ENCODE data around the gene WDPCP. TPM values are rescaled to one million over a fixed set of nuclear protein-coding genes. Genes with fewer than 3 reads are reported as not detected.

WDPCP gene
- total RNA-seq, 2 experiments from 2014 or later, result 4.4 to 5.0 TPM

- Mint-ChIP-seq H3K27ac (no peak overlapping the region), H3K4me1 (ENCODE audit: low read depth) (no peaks in the 10 kb centered on the region), H3K27me3 (no peaks in the 10 kb centered on the region), H3K4me3 (no peak overlapping the region), H3K36me3 (no peaks in the 10 kb centered on the region), H3K9me3 (peaks cover 8% of the 10 kb centered on the region)
- ChIA-PET CTCF (interaction anchor here (0.6 kb wide), 1 partner anchor 133 kb away, joined by 3 read pairs; no protein-coding TSS in a partner anchor), POLR2A (no interaction called here)
- no peak for DNase-seq
- intact Hi-C loops (cut with micrococcal nuclease), result no loop called here
Measured at GRCh38 chr2:63242747-63243146, 345.5 kb downstream of the WDPCP start.

DNA sequence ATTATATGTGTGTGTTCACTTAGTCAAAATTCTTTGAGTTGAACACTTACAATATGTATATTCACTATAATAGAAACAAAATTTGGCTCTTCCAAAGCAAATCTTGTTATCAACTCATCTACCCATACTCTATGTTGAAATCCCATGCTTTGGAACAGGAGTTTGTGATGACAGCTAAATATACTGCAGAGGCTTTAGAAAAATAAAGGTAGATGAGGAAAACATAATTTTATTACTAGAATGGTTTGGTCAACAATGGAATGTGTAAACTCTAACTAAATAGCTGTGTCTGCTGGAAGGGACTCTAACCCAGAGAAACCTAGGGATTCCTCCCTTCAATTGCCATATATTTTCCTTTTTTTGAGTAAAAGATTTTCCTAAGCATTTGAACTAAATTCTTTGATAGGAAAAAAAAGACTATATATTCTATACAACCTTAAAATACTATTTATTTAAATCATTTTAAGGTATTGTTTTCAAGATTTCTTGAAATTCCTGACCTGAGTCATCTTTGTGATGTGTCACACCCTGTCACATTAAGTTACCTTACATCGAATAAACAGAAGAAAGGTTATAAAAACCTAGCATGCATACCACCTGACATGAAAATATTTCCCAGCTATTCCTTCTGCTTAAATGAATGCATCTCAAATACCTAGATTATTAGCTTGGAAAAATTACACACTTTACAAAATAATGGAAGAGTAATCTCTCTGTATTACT, 362.2 kb downstream of the WDPCP start:
- intact Hi-C loops (cut with micrococcal nuclease), result no loop called here
- DNase-seq, result no peak
- ChIA-PET POLR2A (no interaction called here), CTCF (no interaction called here)
- no peaks in the 10 kb centered on the region for H3K27me3 Mint-ChIP-seq
- H3K36me3 Mint-ChIP-seq, result peaks cover 10% of the 10 kb centered on the region
- peaks cover 18% of the 10 kb centered on the region for H3K9me3 Mint-ChIP-seq
- no peak overlapping the region for H3K27ac Mint-ChIP-seq
- no peaks in the 10 kb centered on the region for H3K4me1 Mint-ChIP-seq (ENCODE audit: low read depth)
- H3K4me3 Mint-ChIP-seq, result no peak overlapping the region

GRCh38 chr2:63218800-63219526, 369.3 kb downstream of the WDPCP start:
- no peak for DNase-seq
- Mint-ChIP-seq H3K27ac (no peak overlapping the region), H3K4me1 (ENCODE audit: low read depth) (no peaks in the 10 kb centered on the region), H3K27me3 (no peaks in the 10 kb centered on the region), H3K36me3 (peaks cover 8% of the 10 kb centered on the region), H3K9me3 (peaks cover 31% of the 10 kb centered on the region), H3K4me3 (no peak overlapping the region)
- CTCF ChIA-PET, result no interaction called here
- intact Hi-C loops (cut with micrococcal nuclease), result no loop called here
- POLR2A ChIA-PET, result no interaction called here

DNA sequence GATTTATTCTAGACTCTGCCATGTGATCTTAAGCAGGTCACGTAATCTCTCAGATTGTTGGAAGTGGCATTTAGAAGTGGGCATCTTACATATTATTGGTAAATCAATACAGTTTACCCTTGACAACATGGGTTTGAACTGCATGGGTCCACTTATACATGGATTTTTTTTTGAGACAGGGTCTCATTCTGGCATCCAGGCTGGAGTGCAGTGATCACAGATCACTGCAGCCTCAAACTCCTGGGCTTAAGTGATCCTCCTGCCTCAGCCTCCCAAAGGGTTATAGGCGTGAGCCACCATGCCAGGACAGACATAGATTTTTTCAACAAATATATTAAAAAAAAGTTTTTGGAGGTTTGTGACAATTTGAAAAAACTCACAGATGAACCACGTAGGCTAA, 393.0 kb downstream of the WDPCP start:
- intact Hi-C loops (cut with micrococcal nuclease), result no loop called here
- H3K9me3 Mint-ChIP-seq, result no peaks in the 10 kb centered on the region
- H3K4me3 Mint-ChIP-seq, result no peak overlapping the region
- H3K27me3 Mint-ChIP-seq, result no peaks in the 10 kb centered on the region
- no peak for DNase-seq
- no peak overlapping the region for H3K27ac Mint-ChIP-seq
- POLR2A ChIA-PET, result no interaction called here
- peaks cover 3% of the 10 kb centered on the region for H3K36me3 Mint-ChIP-seq
- CTCF ChIA-PET, result no interaction called here
- H3K4me1 Mint-ChIP-seq (ENCODE audit: low read depth), result no peaks in the 10 kb centered on the region

DNA sequence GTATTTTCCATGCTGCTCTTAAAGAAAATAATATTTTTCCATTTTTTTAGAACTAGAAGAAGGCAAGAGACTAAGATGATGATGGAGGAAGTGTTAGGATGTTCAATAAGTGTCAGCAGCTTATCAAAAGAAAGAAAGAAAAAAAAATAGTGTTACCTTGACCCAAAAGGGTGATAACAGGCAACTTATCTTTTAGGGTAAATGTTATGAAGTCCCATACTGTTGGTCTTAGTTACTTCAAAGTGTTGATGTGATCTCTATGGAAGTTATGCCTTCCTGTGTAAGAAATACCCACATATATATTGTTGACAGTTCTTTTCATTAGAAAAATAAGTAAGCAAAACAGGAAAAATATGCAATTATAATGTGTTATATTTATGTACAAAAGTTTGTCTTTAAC, 394.1 kb downstream of the WDPCP start:
- no peaks in the 10 kb centered on the region for H3K27me3 Mint-ChIP-seq
- DNase-seq, result no peak
- peaks cover 6% of the 10 kb centered on the region for H3K9me3 Mint-ChIP-seq
- POLR2A ChIA-PET, result no interaction called here
- intact Hi-C loops (cut with micrococcal nuclease), result no loop called here
- H3K4me3 Mint-ChIP-seq, result no peak overlapping the region
- H3K36me3 Mint-ChIP-seq, result peaks cover 8% of the 10 kb centered on the region
- no peak overlapping the region for H3K27ac Mint-ChIP-seq
- no peaks in the 10 kb centered on the region for H3K4me1 Mint-ChIP-seq (ENCODE audit: low read depth)
- CTCF ChIA-PET, result no interaction called here

- intact Hi-C loops (cut with micrococcal nuclease), result no loop called here
- Mint-ChIP-seq H3K9me3 (peaks cover 17% of the 10 kb centered on the region), H3K36me3 (peaks cover 14% of the 10 kb centered on the region), H3K27ac (no peak overlapping the region), H3K4me1 (ENCODE audit: low read depth) (no peaks in the 10 kb centered on the region), H3K4me3 (no peak overlapping the region), H3K27me3 (no peaks in the 10 kb centered on the region)
- POLR2A ChIA-PET, result no interaction called here
- no peak for DNase-seq
- CTCF ChIA-PET, result no interaction called here
Measured at GRCh38 chr2:63192889-63193774, 395.1 kb downstream of the WDPCP start.

DNA sequence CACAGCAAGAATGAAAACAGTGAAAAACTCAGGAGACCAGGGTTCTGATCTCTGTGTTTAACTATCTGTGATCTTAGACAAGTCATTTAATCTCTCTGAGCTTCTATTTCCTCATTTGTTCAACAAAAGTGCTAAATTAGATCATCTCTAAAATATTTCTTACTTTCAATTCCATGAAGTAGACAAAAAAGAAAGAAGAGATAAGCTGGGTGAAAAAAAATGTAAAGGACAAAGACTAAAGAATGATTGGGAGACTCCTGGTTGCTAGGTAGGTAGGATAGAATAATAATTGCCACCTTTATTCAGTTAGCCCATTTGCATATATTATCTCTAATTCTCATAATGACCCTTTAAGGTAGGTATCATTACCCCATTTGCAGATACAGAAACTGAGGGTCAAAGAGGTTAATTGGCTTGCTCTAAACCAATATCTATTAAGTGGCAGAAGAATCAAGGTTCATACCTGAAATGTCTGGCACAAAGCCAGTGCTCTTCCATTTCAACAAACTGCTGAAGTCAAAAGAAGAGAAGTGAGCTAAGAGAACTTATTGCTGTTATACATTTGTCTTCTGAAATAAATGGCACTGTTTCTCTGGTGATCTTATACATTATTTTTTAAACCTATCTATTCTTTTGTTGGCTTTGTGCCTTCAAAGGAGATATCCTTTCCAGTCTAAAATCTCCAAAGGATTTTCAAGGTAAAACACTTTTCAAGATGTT, 395.9 kb downstream of the WDPCP start:
- H3K4me1 Mint-ChIP-seq (ENCODE audit: low read depth), result no peaks in the 10 kb centered on the region

GRCh38 chr2:63189026-63189425, 399.3 kb downstream of the WDPCP start:
- intact Hi-C loops (cut with micrococcal nuclease), result no loop called here

More for the DNA sequence above, 395.9 kb downstream of the WDPCP start:
- intact Hi-C loops (cut with micrococcal nuclease), result no loop called here
- no peaks in the 10 kb centered on the region for H3K27me3 Mint-ChIP-seq
- no peak overlapping the region for H3K4me3 Mint-ChIP-seq
- POLR2A ChIA-PET, result no interaction called here
- no peak overlapping the region for H3K27ac Mint-ChIP-seq
- peaks cover 23% of the 10 kb centered on the region for H3K9me3 Mint-ChIP-seq
- H3K36me3 Mint-ChIP-seq, result peaks cover 16% of the 10 kb centered on the region
- CTCF ChIA-PET, result no interaction called here
- DNase-seq, result no peak

GRCh38 chr2:63186331-63186730, 401.9 kb downstream of the WDPCP start:
- CTCF ChIA-PET, result no interaction called here
- peaks cover 16% of the 10 kb centered on the region for H3K36me3 Mint-ChIP-seq

More at GRCh38 chr2:63189026-63189425, 399.3 kb downstream of the WDPCP start:
- ChIA-PET POLR2A (no interaction called here), CTCF (interaction anchor here (0.6 kb wide), 1 partner anchor 148 kb away, joined by 4 read pairs; no protein-coding TSS in a partner anchor)
- Mint-ChIP-seq H3K4me1 (ENCODE audit: low read depth) (no peaks in the 10 kb centered on the region), H3K4me3 (no peak overlapping the region), H3K27me3 (no peaks in the 10 kb centered on the region), H3K36me3 (peaks cover 16% of the 10 kb centered on the region), H3K9me3 (peaks cover 30% of the 10 kb centered on the region), H3K27ac (no peak overlapping the region)
- no peak for DNase-seq

DNA sequence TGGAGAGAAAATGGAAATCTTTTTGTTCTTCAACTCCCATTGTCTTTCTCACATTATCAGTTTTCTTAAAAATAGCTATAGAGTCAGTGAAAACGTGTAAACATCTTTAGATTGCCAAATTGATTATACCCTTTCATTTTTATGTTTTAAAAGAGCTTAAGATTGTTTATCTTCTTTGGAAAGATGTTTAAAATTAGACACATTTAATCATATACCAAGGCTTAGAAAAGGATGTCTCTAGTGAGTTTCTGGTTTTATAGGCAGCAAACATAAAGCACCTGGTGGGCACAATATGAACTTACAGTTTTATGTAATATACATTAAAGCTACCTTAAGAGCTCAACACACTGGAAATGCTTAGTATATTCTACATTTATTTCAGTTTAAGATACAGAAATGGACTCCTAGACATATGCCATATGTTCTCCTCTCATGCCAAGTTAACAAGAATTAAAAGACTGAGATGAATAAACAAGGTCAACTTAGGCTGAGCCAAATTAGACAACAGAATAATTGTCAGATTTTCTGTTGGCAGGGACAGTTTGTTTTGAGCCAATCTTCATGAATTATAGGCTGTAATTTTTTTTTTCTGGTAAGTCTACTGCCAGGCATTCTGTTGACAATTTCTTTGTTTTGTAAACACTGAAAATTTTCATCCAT, 425.0 kb downstream of the WDPCP start:
- POLR2A ChIA-PET, result no interaction called here
- intact Hi-C loops (cut with micrococcal nuclease), result no loop called here
- peaks cover 16% of the 10 kb centered on the region for H3K36me3 Mint-ChIP-seq

More at GRCh38 chr2:63186331-63186730, 401.9 kb downstream of the WDPCP start:
- H3K27me3 Mint-ChIP-seq, result no peaks in the 10 kb centered on the region
- H3K9me3 Mint-ChIP-seq, result peaks cover 44% of the 10 kb centered on the region
- H3K4me3 Mint-ChIP-seq, result no peak overlapping the region
- no peak for DNase-seq
- POLR2A ChIA-PET, result no interaction called here
- intact Hi-C loops (cut with micrococcal nuclease), result no loop called here
- H3K4me1 Mint-ChIP-seq (ENCODE audit: low read depth), result no peaks in the 10 kb centered on the region
- H3K27ac Mint-ChIP-seq, result no peak overlapping the region

DNA sequence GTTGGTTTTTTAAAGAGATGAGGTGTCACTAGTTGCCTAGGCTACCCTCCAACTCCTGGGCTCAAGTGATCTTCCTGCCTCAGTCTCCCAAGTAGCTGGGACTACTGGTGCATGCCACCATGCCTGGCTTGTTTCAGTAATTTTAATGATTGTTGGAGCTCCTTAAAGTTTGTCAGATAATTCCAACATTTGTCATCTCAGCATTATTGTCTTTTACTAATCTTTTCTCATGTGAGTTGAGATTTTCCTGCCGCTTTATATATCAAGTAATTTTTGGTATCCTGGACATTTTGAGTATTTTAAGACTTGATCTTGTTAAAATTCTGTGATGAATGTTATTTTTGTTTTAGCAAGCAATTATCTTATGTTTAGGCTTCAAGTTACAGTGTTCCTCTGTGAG, 429.0 kb downstream of the WDPCP start:
- no peak for DNase-seq
- POLR2A ChIA-PET, result no interaction called here
- Mint-ChIP-seq H3K36me3 (peaks cover 2% of the 10 kb centered on the region), H3K4me3 (no peak overlapping the region), H3K4me1 (ENCODE audit: low read depth) (no peaks in the 10 kb centered on the region), H3K27me3 (no peaks in the 10 kb centered on the region), H3K9me3 (no peaks in the 10 kb centered on the region), H3K27ac (no peak overlapping the region)
- CTCF ChIA-PET, result no interaction called here
- intact Hi-C loops (cut with micrococcal nuclease), result no loop called here

More for the DNA sequence above, 425.0 kb downstream of the WDPCP start:
- H3K4me3 Mint-ChIP-seq, result no peak overlapping the region
- no peak for DNase-seq
- CTCF ChIA-PET, result no interaction called here
- H3K9me3 Mint-ChIP-seq, result peaks cover 6% of the 10 kb centered on the region
- no peaks in the 10 kb centered on the region for H3K4me1 Mint-ChIP-seq (ENCODE audit: low read depth)
- no peak overlapping the region for H3K27ac Mint-ChIP-seq
- no peaks in the 10 kb centered on the region for H3K27me3 Mint-ChIP-seq

All from activated CD4-positive, alpha-beta memory T cell treated with anti-CD3 and anti-CD28 coated beads for 36 hours (primary cell).